ENCODE data around the gene SLC5A12.

The SLC5A12 gene

DNA sequence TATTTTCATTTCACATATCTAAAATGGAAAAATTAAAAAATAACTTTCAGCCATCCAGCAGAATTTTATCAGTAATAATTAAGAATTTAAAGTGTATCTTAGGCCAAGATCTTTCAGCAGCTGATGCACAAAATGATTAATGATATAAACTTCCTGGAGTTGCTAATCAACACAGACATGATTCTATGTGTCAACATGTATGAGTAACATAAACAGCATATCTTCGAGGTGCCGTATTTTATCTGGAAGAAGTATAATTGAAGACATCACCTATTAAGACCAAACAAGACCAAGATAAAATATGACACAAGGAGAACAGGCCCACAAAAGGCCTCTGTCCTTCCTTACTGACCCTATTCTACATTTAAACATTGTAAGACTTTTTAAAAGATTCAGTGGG is 45.2 kb downstream of the SLC5A12 start:
- CTCF ChIA-PET, result interaction anchor here (0.7 kb wide), 1 partner anchor 40 kb away, joined by 3 read pairs; no protein-coding TSS in a partner anchor
- POLR2A ChIA-PET, result interaction anchor here (0.6 kb wide), 1 partner anchor 29 kb away, joined by 3 read pairs; no protein-coding TSS in a partner anchor
- no peak for DNase-seq (ENCODE audit: extremely low spot score)
- TF ChIP-seq SP1 (IDR thresholded peaks at IDR 0.05) (no peak), BHLHE40 (IDR thresholded peaks at IDR 0.05; ENCODE audit: borderline replicate concordance) (no peak), FOXK2 (IDR thresholded peaks at IDR 0.05) (no peak), CTBP1 (IDR thresholded peaks at IDR 0.05; ENCODE audit: borderline replicate concordance) (no peak), HDGF (IDR thresholded peaks at IDR 0.05; ENCODE audit: borderline replicate concordance) (no peak), SUZ12 (IDR thresholded peaks at IDR 0.05) (no peak), PKNOX1 (IDR thresholded peaks at IDR 0.05) (no peak), FOXA1 (IDR thresholded peaks at IDR 0.05) (no peak), ARNT (IDR thresholded peaks at IDR 0.05) (no peak), ZNF384 (IDR thresholded peaks at IDR 0.05) (no peak), TARDBP (IDR thresholded peaks at IDR 0.05) (no peak)

- DNase-seq (ENCODE audit: extremely low spot score), result no peak
- POLR2A ChIA-PET, result no interaction called here
- TF ChIP-seq SP1 (IDR thresholded peaks at IDR 0.05) (no peak), PKNOX1 (IDR thresholded peaks at IDR 0.05) (no peak), ELF4 (IDR thresholded peaks at IDR 0.05) (no peak), TARDBP (IDR thresholded peaks at IDR 0.05) (no peak), FOXA1 (IDR thresholded peaks at IDR 0.05) (no peak), CTBP1 (IDR thresholded peaks at IDR 0.05; ENCODE audit: borderline replicate concordance) (no peak), LEF1 (IDR thresholded peaks at IDR 0.05; ENCODE audit: borderline replicate concordance) (no peak), SUZ12 (IDR thresholded peaks at IDR 0.05) (no peak), ZNF384 (IDR thresholded peaks at IDR 0.05) (no peak), BHLHE40 (IDR thresholded peaks at IDR 0.05; ENCODE audit: borderline replicate concordance) (no peak), FOXK2 (IDR thresholded peaks at IDR 0.05) (no peak)
- CTCF ChIA-PET, result no interaction called here
Measured at GRCh38 chr11:26675233-26675928, 46.5 kb downstream of the SLC5A12 start.

- no peak for TF ChIP-seq L3MBTL2 (conservative IDR thresholded peaks at IDR 0.05)
- TF ChIP-seq BHLHE40 (IDR thresholded peaks at IDR 0.05; ENCODE audit: borderline replicate concordance), result no peak
- TF ChIP-seq CTBP1 (IDR thresholded peaks at IDR 0.05; ENCODE audit: borderline replicate concordance), result no peak
- TF ChIP-seq FOXK2 (IDR thresholded peaks at IDR 0.05), result no peak
- no peak for DNase-seq (ENCODE audit: extremely low spot score)
- CTCF ChIA-PET, result no interaction called here
- POLR2A ChIA-PET, result no interaction called here
Measured at GRCh38 chr11:26665946-26666345, 55.9 kb downstream of the SLC5A12 start.

GRCh38 chr11:26665036-26665435 is 56.8 kb downstream of the SLC5A12 start:
- TF ChIP-seq HDGF (IDR thresholded peaks at IDR 0.05; ENCODE audit: borderline replicate concordance) (no peak), FOXK2 (IDR thresholded peaks at IDR 0.05) (no peak), FOXA1 (IDR thresholded peaks at IDR 0.05) (no peak), ELF4 (IDR thresholded peaks at IDR 0.05) (no peak), SP1 (IDR thresholded peaks at IDR 0.05) (no peak), SUZ12 (IDR thresholded peaks at IDR 0.05) (no peak), L3MBTL2 (conservative IDR thresholded peaks at IDR 0.05) (no peak), BHLHE40 (IDR thresholded peaks at IDR 0.05; ENCODE audit: borderline replicate concordance) (no peak), FOXM1 (IDR thresholded peaks at IDR 0.05; ENCODE audit: borderline replicate concordance) (no peak), LEF1 (IDR thresholded peaks at IDR 0.05; ENCODE audit: borderline replicate concordance) (no peak), PKNOX1 (IDR thresholded peaks at IDR 0.05) (no peak), ARNT (IDR thresholded peaks at IDR 0.05) (no peak), TARDBP (IDR thresholded peaks at IDR 0.05) (no peak), ZNF384 (IDR thresholded peaks at IDR 0.05) (no peak), CTBP1 (IDR thresholded peaks at IDR 0.05; ENCODE audit: borderline replicate concordance) (no peak), NFRKB (IDR thresholded peaks at IDR 0.05) (no peak)
- DNase-seq (ENCODE audit: extremely low spot score), result no peak
- POLR2A ChIA-PET, result no interaction called here
- CTCF ChIA-PET, result no interaction called here

DNA sequence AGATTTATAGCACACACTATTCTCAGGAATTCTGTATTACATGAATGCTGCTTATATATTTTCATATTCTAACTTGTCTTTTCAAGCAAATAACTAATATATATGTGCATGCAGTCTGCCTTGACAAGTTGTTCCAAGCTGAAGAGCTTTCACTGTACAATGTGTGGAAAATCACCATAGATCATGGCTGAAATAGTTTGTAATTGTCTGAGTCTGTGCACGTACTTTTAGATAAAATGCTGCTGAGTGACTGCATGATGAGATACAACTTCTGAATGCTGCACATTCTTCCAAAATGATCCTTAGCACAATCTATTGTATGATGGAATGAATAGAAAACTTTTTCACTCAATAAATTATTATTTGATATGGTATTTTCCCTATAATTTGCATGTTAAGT is 58.9 kb downstream of the SLC5A12 start:
- CTCF ChIA-PET, result no interaction called here
- no peak for DNase-seq (ENCODE audit: extremely low spot score)
- POLR2A ChIA-PET, result no interaction called here
- TF ChIP-seq NFRKB (IDR thresholded peaks at IDR 0.05), result no peak
- no peak for TF ChIP-seq TARDBP (IDR thresholded peaks at IDR 0.05)
- no peak for TF ChIP-seq HDGF (IDR thresholded peaks at IDR 0.05; ENCODE audit: borderline replicate concordance)
- TF ChIP-seq ARNT (IDR thresholded peaks at IDR 0.05), result no peak
- no peak for TF ChIP-seq L3MBTL2 (conservative IDR thresholded peaks at IDR 0.05)
- no peak for TF ChIP-seq ELF4 (IDR thresholded peaks at IDR 0.05)
- TF ChIP-seq FOXA1 (IDR thresholded peaks at IDR 0.05), result no peak
- TF ChIP-seq LEF1 (IDR thresholded peaks at IDR 0.05; ENCODE audit: borderline replicate concordance), result no peak
- TF ChIP-seq SUZ12 (IDR thresholded peaks at IDR 0.05), result no peak
- TF ChIP-seq SP1 (IDR thresholded peaks at IDR 0.05), result no peak
- TF ChIP-seq ZNF384 (IDR thresholded peaks at IDR 0.05), result no peak
- no peak for TF ChIP-seq FOXM1 (IDR thresholded peaks at IDR 0.05; ENCODE audit: borderline replicate concordance)
- TF ChIP-seq PKNOX1 (IDR thresholded peaks at IDR 0.05), result no peak
- no peak for TF ChIP-seq FOXK2 (IDR thresholded peaks at IDR 0.05)
- TF ChIP-seq BHLHE40 (IDR thresholded peaks at IDR 0.05; ENCODE audit: borderline replicate concordance), result no peak
- no peak for TF ChIP-seq CTBP1 (IDR thresholded peaks at IDR 0.05; ENCODE audit: borderline replicate concordance)
